ENCODE results near the gene PSMD3.
A peak's percentile ranks its signal among the peaks of the same experiment; 100 is the strongest.

The PSMD3 gene

DNA sequence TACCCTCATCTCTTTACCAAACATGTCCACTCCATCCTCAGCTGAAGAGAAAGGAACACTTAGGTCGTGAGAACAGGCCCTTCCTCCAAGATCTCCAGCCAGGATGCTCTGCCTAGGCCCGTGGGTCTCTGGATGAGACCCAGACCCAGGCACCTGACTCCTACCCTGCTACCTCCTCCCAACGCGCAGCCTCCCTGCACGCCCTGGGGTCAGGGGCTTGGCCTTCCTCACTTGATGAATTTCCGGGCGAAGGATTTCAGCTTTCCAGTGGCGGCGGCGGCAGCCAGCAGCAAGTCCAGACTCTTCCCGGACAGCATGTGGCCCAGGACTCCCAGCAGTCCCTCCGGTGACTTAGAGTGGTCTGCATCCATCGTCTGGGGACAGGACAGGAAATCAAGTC lies 48.0 kb downstream of the PSMD3 start:
- Histone ChIP-seq H3K9ac (ENCODE audit: low read depth in 1 of 2, low read length in 2 of 2) (no peak overlapping the region), H3K4me3 (ENCODE audit: low read depth in 1 of 2, low read length in 2 of 2) (no peak overlapping the region), H3K27me3 (ENCODE audit: control insufficient read depth in 1 of 2, insufficient read depth in 2 of 2, low read length in 2 of 2) (no peaks in the 10 kb centered on the region), H3K27ac (ENCODE audit: low read depth, low read length) (no peak overlapping the region), H3K36me3 (ENCODE audit: control insufficient read depth in 1 of 2, insufficient read depth in 2 of 2, low read length in 2 of 2) (peaks cover 44 to 77% of the 10 kb centered on the region in 2 donors), H3K9me3 (ENCODE audit: control insufficient read depth in 1 of 2, low read length in 2 of 2) (no peaks in the 10 kb centered on the region), H3K4me1 (ENCODE audit: control insufficient read depth in 1 of 2, insufficient read depth in 2 of 2, low read length in 2 of 2) (peaks cover 22 to 31% of the 10 kb centered on the region in 2 donors)

- Histone ChIP-seq H3K9me3 (ENCODE audit: control insufficient read depth in 1 of 2, low read length in 2 of 2) (no peaks in the 10 kb centered on the region), H3K4me1 (ENCODE audit: control insufficient read depth in 1 of 2, insufficient read depth in 2 of 2, low read length in 2 of 2) (peaks cover 28 to 36% of the 10 kb centered on the region in 2 donors), H3K27me3 (ENCODE audit: control insufficient read depth in 1 of 2, insufficient read depth in 2 of 2, low read length in 2 of 2) (no peaks in the 10 kb centered on the region), H3K9ac (ENCODE audit: low read depth in 1 of 2, low read length in 2 of 2) (peak overlapping the region; percentile 26 to 52), H3K4me3 (ENCODE audit: low read depth in 1 of 2, low read length in 2 of 2) (no peak overlapping the region), H3K27ac (ENCODE audit: low read depth, low read length) (peak overlapping the region; percentile 66), H3K36me3 (ENCODE audit: control insufficient read depth in 1 of 2, insufficient read depth in 2 of 2, low read length in 2 of 2) (peaks cover 35 to 80% of the 10 kb centered on the region in 2 donors)
Observed at GRCh38 chr17:40031706-40032105, 51.1 kb downstream of the PSMD3 start.

GRCh38 chr17:40032322-40033320 lies 52.0 kb downstream of the PSMD3 start:
- H3K9ac ChIP-seq (ENCODE audit: low read depth in 1 of 2, low read length in 2 of 2), result peak overlapping the region; percentile 68 to 71
- peaks cover 35 to 74% of the 10 kb centered on the region in 2 donors for H3K36me3 ChIP-seq (ENCODE audit: control insufficient read depth in 1 of 2, insufficient read depth in 2 of 2, low read length in 2 of 2)
- peak overlapping the region; percentile 45 to 51 for H3K4me3 ChIP-seq (ENCODE audit: low read depth in 1 of 2, low read length in 2 of 2)
- H3K27ac ChIP-seq (ENCODE audit: low read depth, low read length), result peak overlapping the region; percentile 80
- no peaks in the 10 kb centered on the region for H3K27me3 ChIP-seq (ENCODE audit: control insufficient read depth in 1 of 2, insufficient read depth in 2 of 2, low read length in 2 of 2)
- H3K4me1 ChIP-seq (ENCODE audit: control insufficient read depth in 1 of 2, insufficient read depth in 2 of 2, low read length in 2 of 2), result peaks cover 28 to 38% of the 10 kb centered on the region in 2 donors
- H3K9me3 ChIP-seq (ENCODE audit: control insufficient read depth in 1 of 2, low read length in 2 of 2), result no peaks in the 10 kb centered on the region

- H3K9me3 ChIP-seq (ENCODE audit: control insufficient read depth in 1 of 2, low read length in 2 of 2), result no peaks in the 10 kb centered on the region
- peaks cover 28 to 38% of the 10 kb centered on the region in 2 donors for H3K4me1 ChIP-seq (ENCODE audit: control insufficient read depth in 1 of 2, insufficient read depth in 2 of 2, low read length in 2 of 2)
- no peak overlapping the region for H3K4me3 ChIP-seq (ENCODE audit: low read depth in 1 of 2, low read length in 2 of 2)
- peak overlapping the region in 1 of 2 donors; percentile 71 for H3K9ac ChIP-seq (ENCODE audit: low read depth in 1 of 2, low read length in 2 of 2)
- H3K36me3 ChIP-seq (ENCODE audit: control insufficient read depth in 1 of 2, insufficient read depth in 2 of 2, low read length in 2 of 2), result peaks cover 33 to 70% of the 10 kb centered on the region in 2 donors
- H3K27me3 ChIP-seq (ENCODE audit: control insufficient read depth in 1 of 2, insufficient read depth in 2 of 2, low read length in 2 of 2), result no peaks in the 10 kb centered on the region
- no peak overlapping the region for H3K27ac ChIP-seq (ENCODE audit: low read depth, low read length)
Observed at GRCh38 chr17:40033339-40033738, 52.7 kb downstream of the PSMD3 start.

GRCh38 chr17:40034426-40035161 lies 54.0 kb downstream of the PSMD3 start:
- no peak overlapping the region for H3K27ac ChIP-seq (ENCODE audit: low read depth, low read length)

DNA sequence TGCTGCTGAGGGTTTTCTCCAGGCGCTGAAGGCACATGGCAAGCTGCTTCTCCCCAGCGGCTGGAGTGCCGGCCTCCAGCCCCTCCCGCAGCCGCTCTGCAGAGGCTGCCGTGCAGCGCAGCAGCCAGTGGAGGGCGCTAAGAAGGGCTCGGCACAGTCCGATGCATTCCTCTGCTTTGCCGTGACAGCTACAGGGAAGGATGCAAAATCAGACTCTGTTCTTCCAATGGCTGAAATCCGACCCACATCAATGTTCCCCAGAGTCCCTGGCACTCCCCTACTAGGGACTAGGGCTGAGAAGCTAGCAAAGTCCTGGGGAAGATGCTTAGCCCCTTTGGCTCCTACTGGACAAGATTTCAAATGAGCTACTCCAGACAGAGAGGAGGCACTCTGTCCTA lies 54.6 kb downstream of the PSMD3 start:
- no peak overlapping the region for H3K27ac ChIP-seq (ENCODE audit: low read depth, low read length)
- H3K4me1 ChIP-seq (ENCODE audit: control insufficient read depth in 1 of 2, insufficient read depth in 2 of 2, low read length in 2 of 2), result peaks cover 28 to 43% of the 10 kb centered on the region in 2 donors
- H3K4me3 ChIP-seq (ENCODE audit: low read depth in 1 of 2, low read length in 2 of 2), result no peak overlapping the region
- H3K9me3 ChIP-seq (ENCODE audit: control insufficient read depth in 1 of 2, low read length in 2 of 2), result no peaks in the 10 kb centered on the region
- peaks cover 20 to 53% of the 10 kb centered on the region in 2 donors for H3K36me3 ChIP-seq (ENCODE audit: control insufficient read depth in 1 of 2, insufficient read depth in 2 of 2, low read length in 2 of 2)
- no peaks in the 10 kb centered on the region for H3K27me3 ChIP-seq (ENCODE audit: control insufficient read depth in 1 of 2, insufficient read depth in 2 of 2, low read length in 2 of 2)
- H3K9ac ChIP-seq (ENCODE audit: low read depth in 1 of 2, low read length in 2 of 2), result no peak overlapping the region

More at GRCh38 chr17:40034426-40035161, 54.0 kb downstream of the PSMD3 start:
- H3K36me3 ChIP-seq (ENCODE audit: control insufficient read depth in 1 of 2, insufficient read depth in 2 of 2, low read length in 2 of 2), result peaks cover 23 to 57% of the 10 kb centered on the region in 2 donors
- no peak overlapping the region for H3K4me3 ChIP-seq (ENCODE audit: low read depth in 1 of 2, low read length in 2 of 2)
- H3K27me3 ChIP-seq (ENCODE audit: control insufficient read depth in 1 of 2, insufficient read depth in 2 of 2, low read length in 2 of 2), result no peaks in the 10 kb centered on the region
- no peak overlapping the region for H3K9ac ChIP-seq (ENCODE audit: low read depth in 1 of 2, low read length in 2 of 2)
- peaks cover 28 to 43% of the 10 kb centered on the region in 2 donors for H3K4me1 ChIP-seq (ENCODE audit: control insufficient read depth in 1 of 2, insufficient read depth in 2 of 2, low read length in 2 of 2)
- no peaks in the 10 kb centered on the region for H3K9me3 ChIP-seq (ENCODE audit: control insufficient read depth in 1 of 2, low read length in 2 of 2)

DNA sequence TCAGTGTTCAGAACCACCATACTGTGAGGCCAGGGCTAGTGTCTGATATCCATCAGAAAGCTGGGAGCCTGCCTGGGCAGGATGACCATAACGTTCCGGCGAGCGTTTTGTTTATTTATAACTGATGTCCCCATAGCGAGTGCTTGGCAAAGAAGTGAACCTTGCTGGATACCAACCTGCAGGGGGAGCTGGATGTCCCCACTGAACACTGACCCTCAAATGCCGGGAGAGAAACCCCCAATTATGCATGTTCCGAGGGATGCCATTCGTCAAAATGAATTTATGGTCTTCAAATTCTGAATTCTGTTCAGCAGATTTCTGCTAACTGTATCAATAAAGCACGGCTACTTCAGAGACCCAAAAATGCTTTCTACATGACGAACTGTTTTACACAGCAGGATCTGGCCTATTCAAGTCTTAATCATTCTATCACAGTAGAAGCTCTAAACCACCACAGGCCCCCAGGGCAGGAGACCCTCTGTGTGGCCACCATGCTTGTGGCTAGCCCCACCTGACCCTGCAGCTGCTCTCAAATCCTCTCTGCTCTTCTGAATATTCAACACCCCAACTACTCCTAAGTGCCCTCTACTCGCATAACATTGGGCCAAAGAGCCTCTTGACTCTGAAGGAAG lies 58.4 kb downstream of the PSMD3 start:
- H3K9me3 ChIP-seq (ENCODE audit: control insufficient read depth in 1 of 2, low read length in 2 of 2), result no peaks in the 10 kb centered on the region
- H3K9ac ChIP-seq (ENCODE audit: low read depth in 1 of 2, low read length in 2 of 2), result peak overlapping the region in 1 of 2 donors; percentile 8
- no peaks in the 10 kb centered on the region for H3K27me3 ChIP-seq (ENCODE audit: control insufficient read depth in 1 of 2, insufficient read depth in 2 of 2, low read length in 2 of 2)
- peaks cover 5 to 19% of the 10 kb centered on the region in 2 donors for H3K4me1 ChIP-seq (ENCODE audit: control insufficient read depth in 1 of 2, insufficient read depth in 2 of 2, low read length in 2 of 2)
- H3K27ac ChIP-seq (ENCODE audit: low read depth, low read length), result peak overlapping the region; percentile 13
- H3K4me3 ChIP-seq (ENCODE audit: low read depth in 1 of 2, low read length in 2 of 2), result no peak overlapping the region
- H3K36me3 ChIP-seq (ENCODE audit: control insufficient read depth in 1 of 2, insufficient read depth in 2 of 2, low read length in 2 of 2), result peaks cover 9 to 24% of the 10 kb centered on the region in 2 donors

DNA sequence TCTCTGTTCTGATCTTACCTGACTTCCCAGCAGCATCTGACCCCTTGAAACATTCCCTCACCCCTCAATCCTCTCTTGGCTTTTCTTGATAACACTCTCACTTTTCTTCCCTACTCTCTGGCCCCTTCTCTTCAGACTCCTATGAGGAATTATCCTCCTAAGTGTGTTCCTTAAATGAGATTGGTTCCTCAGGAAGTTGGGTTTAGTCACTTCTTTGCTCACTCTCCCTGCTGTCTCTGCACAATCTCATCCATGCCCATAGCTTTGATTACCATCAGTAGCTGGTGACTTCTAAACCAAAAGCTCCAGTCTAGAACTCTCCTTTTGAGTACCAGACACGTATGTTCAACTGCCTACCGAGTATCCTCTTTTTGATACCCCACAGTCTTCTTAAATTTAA lies 60.6 kb downstream of the PSMD3 start:
- H3K36me3 ChIP-seq (ENCODE audit: control insufficient read depth in 1 of 2, insufficient read depth in 2 of 2, low read length in 2 of 2), result peaks cover 4 to 8% of the 10 kb centered on the region in 2 donors
- no peak overlapping the region for H3K27ac ChIP-seq (ENCODE audit: low read depth, low read length)
- no peak overlapping the region for H3K9ac ChIP-seq (ENCODE audit: low read depth in 1 of 2, low read length in 2 of 2)
- H3K4me3 ChIP-seq (ENCODE audit: low read depth in 1 of 2, low read length in 2 of 2), result no peak overlapping the region
- H3K9me3 ChIP-seq (ENCODE audit: control insufficient read depth in 1 of 2, low read length in 2 of 2), result no peaks in the 10 kb centered on the region
- no peaks in the 10 kb centered on the region for H3K27me3 ChIP-seq (ENCODE audit: control insufficient read depth in 1 of 2, insufficient read depth in 2 of 2, low read length in 2 of 2)
- peaks cover 2 to 14% of the 10 kb centered on the region in 2 donors for H3K4me1 ChIP-seq (ENCODE audit: control insufficient read depth in 1 of 2, insufficient read depth in 2 of 2, low read length in 2 of 2)
